Cardiac ventricle fibroblast (primary cell): ENCODE data around the gene PLEKHG2. TPM values are rescaled to one million over a fixed set of nuclear protein-coding genes. Genes with fewer than 3 reads are reported as not detected.

ENCODE experiments used
- total RNA-seq: library from RNA; depleted of rRNA; stranded (reverse); fragments of >200 nt; gene quantifications from 2 replicates; pipeline ENCODE4 v1.2.3, GENCODE V29; 2015

PLEKHG2 gene
- total RNA-seq: 21.7 and 31.7 TPM in 2 replicates

GRCh38 chr19:39412100-39412866 lies at the start of gene PLEKHG2:
TSS of gene PLEKHG2 (plus strand) at chr19:39412669. CDS start at chr19:39414087, 1,418 bp downstream.

GRCh38 chr19:39390751-39391437 lies 21.6 kb upstream of the PLEKHG2 start, which contains the start of the genes MED29 and PAF1:
TSS of gene MED29 (plus strand) at chr19:39391378. CDS start at chr19:39391423, 45 bp downstream.
TSS of gene PAF1 (minus strand) at chr19:39391106. CDS start at chr19:39390864, 242 bp downstream.

GRCh38 chr19:39406656-39407409 lies 5.6 kb upstream of the PLEKHG2 start, which contains the start of gene ZFP36:
TSS of gene ZFP36 (plus strand) at chr19:39406847. CDS start at chr19:39406905, 58 bp downstream.

GRCh38 chr19:39435499-39436349 lies 23.3 kb downstream of the PLEKHG2 start, which contains the start of gene RPS16:
TSS of gene RPS16 (minus strand) at chr19:39435949. CDS start at chr19:39435895, 54 bp downstream.

GRCh38 chr19:39445196-39446111 lies 33.0 kb downstream of the PLEKHG2 start, which contains the start of gene SUPT5H:
TSS of gene SUPT5H (plus strand) at chr19:39445582. CDS start at chr19:39445891, 309 bp downstream.

Other genes with a start within 250 kb of the PLEKHG2 start
- not detected in 2 replicates for gene NCCRP1, start 215.7 kb upstream of the PLEKHG2 start, total RNA-seq
- not detected in 2 replicates for gene SYCN, start 208.4 kb upstream of the PLEKHG2 start, total RNA-seq
- not detected in 2 replicates for gene IFNL3, start 167.7 kb upstream of the PLEKHG2 start, total RNA-seq
- not detected in 2 replicates for gene IFNL4, start 163.8 kb upstream of the PLEKHG2 start, total RNA-seq
- not detected in 2 replicates for gene IFNL2, start 144.3 kb upstream of the PLEKHG2 start, total RNA-seq
- not detected in 2 replicates for gene IFNL1, start 116.3 kb upstream of the PLEKHG2 start, total RNA-seq
- 0.62 and 0.78 TPM in 2 replicates for gene LRFN1, start 91.8 kb upstream of the PLEKHG2 start, total RNA-seq
- 1.3 and 1.9 TPM in 2 replicates for gene GMFG, start 76.6 kb upstream of the PLEKHG2 start, total RNA-seq
- gene SAMD4B, start 70.2 kb upstream of the PLEKHG2 start, total RNA-seq: 60.0 and 68.8 TPM in 2 replicates
- 30.0 and 43.1 TPM in 2 replicates for gene PAF1, start 21.6 kb upstream of the PLEKHG2 start, total RNA-seq
- gene MED29, start 21.3 kb upstream of the PLEKHG2 start, total RNA-seq: 23.6 and 42.9 TPM in 2 replicates
- 61.9 and 72.9 TPM in 2 replicates for gene ZFP36, start 5.8 kb upstream of the PLEKHG2 start, total RNA-seq
- gene RPS16, start 23.3 kb downstream of the PLEKHG2 start, total RNA-seq: 979 and 1,035 TPM in 2 replicates
- gene SUPT5H, start 32.9 kb downstream of the PLEKHG2 start, total RNA-seq: 75.4 and 89.8 TPM in 2 replicates
- gene TIMM50, start 68.2 kb downstream of the PLEKHG2 start, total RNA-seq: 49.4 and 51.1 TPM in 2 replicates
- gene DLL3, start 86.3 kb downstream of the PLEKHG2 start, total RNA-seq: 0.50 and 0.68 TPM in 2 replicates
- not detected in 2 replicates for gene SELENOV, start 102.5 kb downstream of the PLEKHG2 start, total RNA-seq
- 1.5 and 1.6 TPM in 2 replicates for gene EID2B, start 120.2 kb downstream of the PLEKHG2 start, total RNA-seq
- gene EID2, start 127.5 kb downstream of the PLEKHG2 start, total RNA-seq: 9.4 and 12.3 TPM in 2 replicates
- gene LGALS13, start 189.9 kb downstream of the PLEKHG2 start, total RNA-seq: not detected in 2 replicates
- gene LGALS16, start 243.2 kb downstream of the PLEKHG2 start, total RNA-seq: not detected in 2 replicates